HEK293 (cell line): Measurements from ENCODE around the gene CNOT11.

Experiments used
- EGR2 ChIP-seq: fragments of 450-650 bp; formaldehyde crosslinking; IDR thresholded peaks from 2 replicates; pipeline ENCODE4 v1.5.1; 2016; ENCODE audit warnings: low read depth, missing biosample characterization, missing genetic modification characterization
- GLIS2 ChIP-seq: fragments of 450-650 bp; formaldehyde crosslinking; IDR thresholded peaks from 2 replicates; pipeline ENCODE4 v1.5.1; 2016; ENCODE audit warnings: missing biosample characterization, missing genetic modification characterization
- IKZF3 ChIP-seq: fragments of 450-650 bp; IDR thresholded peaks from 2 replicates; pipeline ENCODE4 v1.5.0; 2018; ENCODE audit warnings: missing biosample characterization, mild to moderate bottlenecking, missing genetic modification characterization, moderate library complexity
- KLF1 ChIP-seq: fragments of 450-650 bp; formaldehyde crosslinking; IDR thresholded peaks from 2 replicates; pipeline ENCODE4 v1.5.1; 2016; ENCODE audit warnings: missing biosample characterization, missing genetic modification characterization
- MZF1 ChIP-seq: fragments of 450-650 bp; formaldehyde crosslinking; IDR thresholded peaks from 2 replicates; pipeline ENCODE4 v1.5.1; 2017; ENCODE audit warnings: missing biosample characterization, missing genetic modification characterization, borderline replicate concordance
- SALL2 ChIP-seq: fragments of 450-650 bp; formaldehyde crosslinking; IDR thresholded peaks from 2 replicates; pipeline ENCODE4 v1.5.0; 2017; ENCODE audit warnings: missing biosample characterization, mild to moderate bottlenecking, missing genetic modification characterization, borderline replicate concordance
- SCRT2 ChIP-seq: fragments of 450-650 bp; formaldehyde crosslinking; IDR thresholded peaks from 2 replicates; pipeline ENCODE4 v1.5.1; 2016; ENCODE audit warnings: missing biosample characterization, missing genetic modification characterization
- SP3 ChIP-seq: fragments of 450-650 bp; formaldehyde crosslinking; IDR thresholded peaks from 2 replicates; pipeline ENCODE4 v1.5.1; 2016; ENCODE audit warnings: missing biosample characterization, missing genetic modification characterization
- ZFP37 ChIP-seq: fragments of 450-650 bp; formaldehyde crosslinking; IDR thresholded peaks from 2 replicates; pipeline ENCODE4 v1.5.1; 2016; ENCODE audit warnings: missing biosample characterization, missing genetic modification characterization
- ZNF112 ChIP-seq: fragments of 450-650 bp; formaldehyde crosslinking; IDR thresholded peaks from 2 replicates; pipeline ENCODE4 v1.5.0; 2017; ENCODE audit warnings: missing biosample characterization, missing genetic modification characterization
- ZNF157 ChIP-seq: fragments of 450-650 bp; formaldehyde crosslinking; IDR thresholded peaks from 2 replicates; pipeline ENCODE4 v1.5.1; 2016; ENCODE audit warnings: missing biosample characterization, missing genetic modification characterization
- ZNF19 ChIP-seq: fragments of 450-650 bp; formaldehyde crosslinking; IDR thresholded peaks from 2 replicates; pipeline ENCODE4; 2016; ENCODE audit warnings: missing biosample characterization, missing genetic modification characterization, low read depth
- ZNF350 ChIP-seq: fragments of 450-650 bp; formaldehyde crosslinking; IDR thresholded peaks from 2 replicates; pipeline ENCODE4 v1.5.0; 2017; ENCODE audit warnings: missing biosample characterization, mild to moderate bottlenecking, missing genetic modification characterization
- ZNF37A ChIP-seq: fragments of 450-650 bp; IDR thresholded peaks from 2 replicates; pipeline ENCODE4 v1.5.1; 2018; ENCODE audit warnings: missing biosample characterization, missing genetic modification characterization
- ZNF391 ChIP-seq: fragments of 450-650 bp; formaldehyde crosslinking; IDR thresholded peaks from 2 replicates; pipeline ENCODE4 v1.5.1; 2016; ENCODE audit warnings: low read depth, missing biosample characterization, missing genetic modification characterization, borderline replicate concordance
- ZNF394 ChIP-seq: fragments of 450-650 bp; formaldehyde crosslinking; IDR thresholded peaks from 2 replicates; pipeline ENCODE4 v1.5.1; 2016; ENCODE audit warnings: missing biosample characterization, missing genetic modification characterization, mild to moderate bottlenecking, moderate library complexity, borderline replicate concordance
- ZNF423 ChIP-seq: fragments of 450-650 bp; formaldehyde crosslinking; IDR thresholded peaks from 2 replicates; pipeline ENCODE4 v1.5.1; 2016; ENCODE audit warnings: missing biosample characterization, missing genetic modification characterization
- ZNF548 ChIP-seq: fragments of 450-650 bp; formaldehyde crosslinking; IDR thresholded peaks from 2 replicates; pipeline ENCODE4 v1.5.1; 2016; ENCODE audit warnings: missing biosample characterization, missing genetic modification characterization
- ZNF621 ChIP-seq: fragments of 450-650 bp; formaldehyde crosslinking; IDR thresholded peaks from 2 replicates; pipeline ENCODE4 v1.5.1; 2017; ENCODE audit warnings: missing biosample characterization, missing genetic modification characterization
- ZNF654 ChIP-seq: fragments of 450-650 bp; formaldehyde crosslinking; IDR thresholded peaks from 2 replicates; pipeline ENCODE4 v1.5.1; 2016; ENCODE audit warnings: low read depth, missing biosample characterization, missing genetic modification characterization
- TF ChIP-seq, protein P1 (sequence below): fragments of 450-650 bp; formaldehyde crosslinking; IDR thresholded peaks from 2 replicates; pipeline ENCODE4 v1.5.1; 2016; ENCODE audit warnings: missing biosample characterization, missing genetic modification characterization
- TF ChIP-seq, protein P2 (sequence below): fragments of 450-650 bp; formaldehyde crosslinking; IDR thresholded peaks from 2 replicates; pipeline ENCODE4 v1.5.1; 2017; ENCODE audit warnings: missing biosample characterization, missing genetic modification characterization
- TF ChIP-seq, protein P3 (sequence below): fragments of 450-650 bp; formaldehyde crosslinking; IDR thresholded peaks from 2 replicates; pipeline ENCODE4 v1.5.1; 2016; ENCODE audit warnings: missing biosample characterization, missing genetic modification characterization, borderline replicate concordance
- TF ChIP-seq, protein P4 (sequence below): sonication (generic); formaldehyde crosslinking; IDR thresholded peaks from 2 replicates; pipeline ENCODE4 v1.8.1; 2022; ENCODE audit warnings: mild to moderate bottlenecking, moderate library complexity, missing genetic modification reagents
- TF ChIP-seq, protein P5 (sequence below): fragments of 450-650 bp; formaldehyde crosslinking; IDR thresholded peaks from 2 replicates; pipeline ENCODE4 v1.5.1; 2016; ENCODE audit warnings: missing biosample characterization, missing genetic modification characterization
- TF ChIP-seq, protein P6 (sequence below): fragments of 450-650 bp; formaldehyde crosslinking; IDR thresholded peaks from 2 replicates; pipeline ENCODE4 v1.5.1; 2017; ENCODE audit warnings: missing biosample characterization, missing genetic modification characterization

Gene CNOT11

DNA sequence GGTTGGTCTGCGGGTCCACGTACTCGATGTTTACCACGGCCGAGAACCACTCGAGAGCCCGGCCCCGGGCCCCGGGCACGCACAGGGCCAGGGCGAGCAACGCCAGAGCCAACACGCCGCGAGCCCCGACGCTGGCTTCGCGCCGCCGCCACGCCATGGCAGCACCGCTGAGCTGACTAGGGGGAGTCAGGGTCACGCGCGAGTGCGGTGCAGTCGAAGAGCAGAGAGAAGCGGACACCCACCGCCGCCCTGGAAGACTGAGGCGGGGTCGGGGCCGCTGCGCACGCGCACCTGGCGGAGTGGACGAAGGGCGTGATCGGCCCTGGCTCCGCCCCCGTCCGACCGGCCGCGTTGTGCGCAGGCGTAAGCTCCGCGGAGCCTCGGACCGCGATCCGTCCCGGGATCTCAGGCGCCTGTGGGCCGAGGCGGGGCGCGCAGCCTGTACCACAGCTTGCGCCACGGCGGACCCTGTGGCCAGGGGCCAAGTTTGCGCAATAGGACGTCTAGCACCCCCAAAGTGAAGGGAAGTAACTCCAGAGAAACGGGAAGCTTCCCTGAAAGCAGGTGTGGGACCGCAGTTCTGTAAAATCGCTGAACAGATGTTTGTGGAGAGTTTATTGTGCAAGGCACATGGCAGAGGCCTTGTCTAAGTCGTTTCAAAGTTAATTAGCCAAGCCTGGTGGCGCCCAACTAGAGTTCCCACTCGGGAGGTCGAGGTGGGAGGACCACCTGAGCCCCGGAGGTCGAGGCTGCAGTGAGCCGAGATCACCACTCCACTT lies 55.9 kb downstream of the CNOT11 start, which contains the start of gene RNF149 (continued):
- TF ChIP-seq EGR2 (tag by site-specific recombination), result no peak
- TF ChIP-seq ZNF350 (tag by site-specific recombination), result no peak
- TF ChIP-seq, protein P1, sequence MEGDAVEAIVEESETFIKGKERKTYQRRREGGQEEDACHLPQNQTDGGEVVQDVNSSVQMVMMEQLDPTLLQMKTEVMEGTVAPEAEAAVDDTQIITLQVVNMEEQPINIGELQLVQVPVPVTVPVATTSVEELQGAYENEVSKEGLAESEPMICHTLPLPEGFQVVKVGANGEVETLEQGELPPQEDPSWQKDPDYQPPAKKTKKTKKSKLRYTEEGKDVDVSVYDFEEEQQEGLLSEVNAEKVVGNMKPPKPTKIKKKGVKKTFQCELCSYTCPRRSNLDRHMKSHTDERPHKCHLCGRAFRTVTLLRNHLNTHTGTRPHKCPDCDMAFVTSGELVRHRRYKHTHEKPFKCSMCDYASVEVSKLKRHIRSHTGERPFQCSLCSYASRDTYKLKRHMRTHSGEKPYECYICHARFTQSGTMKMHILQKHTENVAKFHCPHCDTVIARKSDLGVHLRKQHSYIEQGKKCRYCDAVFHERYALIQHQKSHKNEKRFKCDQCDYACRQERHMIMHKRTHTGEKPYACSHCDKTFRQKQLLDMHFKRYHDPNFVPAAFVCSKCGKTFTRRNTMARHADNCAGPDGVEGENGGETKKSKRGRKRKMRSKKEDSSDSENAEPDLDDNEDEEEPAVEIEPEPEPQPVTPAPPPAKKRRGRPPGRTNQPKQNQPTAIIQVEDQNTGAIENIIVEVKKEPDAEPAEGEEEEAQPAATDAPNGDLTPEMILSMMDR (tag by site-specific recombination), result 0 out of 2 replicates have a peak, but pooled peaks have one; percentile 39
- TF ChIP-seq, protein P2, sequence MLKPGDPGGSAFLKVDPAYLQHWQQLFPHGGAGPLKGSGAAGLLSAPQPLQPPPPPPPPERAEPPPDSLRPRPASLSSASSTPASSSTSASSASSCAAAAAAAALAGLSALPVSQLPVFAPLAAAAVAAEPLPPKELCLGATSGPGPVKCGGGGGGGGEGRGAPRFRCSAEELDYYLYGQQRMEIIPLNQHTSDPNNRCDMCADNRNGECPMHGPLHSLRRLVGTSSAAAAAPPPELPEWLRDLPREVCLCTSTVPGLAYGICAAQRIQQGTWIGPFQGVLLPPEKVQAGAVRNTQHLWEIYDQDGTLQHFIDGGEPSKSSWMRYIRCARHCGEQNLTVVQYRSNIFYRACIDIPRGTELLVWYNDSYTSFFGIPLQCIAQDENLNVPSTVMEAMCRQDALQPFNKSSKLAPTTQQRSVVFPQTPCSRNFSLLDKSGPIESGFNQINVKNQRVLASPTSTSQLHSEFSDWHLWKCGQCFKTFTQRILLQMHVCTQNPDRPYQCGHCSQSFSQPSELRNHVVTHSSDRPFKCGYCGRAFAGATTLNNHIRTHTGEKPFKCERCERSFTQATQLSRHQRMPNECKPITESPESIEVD (tag by site-specific recombination), result no peak
- TF ChIP-seq ZNF112, result no peak
- TF ChIP-seq SALL2, result no peak
- no peak for TF ChIP-seq ZNF548 (tag by site-specific recombination)
- TF ChIP-seq MZF1 (tag by site-specific recombination), result no peak
- TF ChIP-seq GLIS2 (tag by site-specific recombination), result no peak
- TF ChIP-seq ZNF394 (tag by site-specific recombination), result no peak
- TF ChIP-seq ZNF423 (tag by site-specific recombination), result no peak
- 0 out of 2 replicates have a peak, but pooled peaks have one; percentile 55 for TF ChIP-seq ZFP37 (tag by site-specific recombination)
- TF ChIP-seq, protein P3, sequence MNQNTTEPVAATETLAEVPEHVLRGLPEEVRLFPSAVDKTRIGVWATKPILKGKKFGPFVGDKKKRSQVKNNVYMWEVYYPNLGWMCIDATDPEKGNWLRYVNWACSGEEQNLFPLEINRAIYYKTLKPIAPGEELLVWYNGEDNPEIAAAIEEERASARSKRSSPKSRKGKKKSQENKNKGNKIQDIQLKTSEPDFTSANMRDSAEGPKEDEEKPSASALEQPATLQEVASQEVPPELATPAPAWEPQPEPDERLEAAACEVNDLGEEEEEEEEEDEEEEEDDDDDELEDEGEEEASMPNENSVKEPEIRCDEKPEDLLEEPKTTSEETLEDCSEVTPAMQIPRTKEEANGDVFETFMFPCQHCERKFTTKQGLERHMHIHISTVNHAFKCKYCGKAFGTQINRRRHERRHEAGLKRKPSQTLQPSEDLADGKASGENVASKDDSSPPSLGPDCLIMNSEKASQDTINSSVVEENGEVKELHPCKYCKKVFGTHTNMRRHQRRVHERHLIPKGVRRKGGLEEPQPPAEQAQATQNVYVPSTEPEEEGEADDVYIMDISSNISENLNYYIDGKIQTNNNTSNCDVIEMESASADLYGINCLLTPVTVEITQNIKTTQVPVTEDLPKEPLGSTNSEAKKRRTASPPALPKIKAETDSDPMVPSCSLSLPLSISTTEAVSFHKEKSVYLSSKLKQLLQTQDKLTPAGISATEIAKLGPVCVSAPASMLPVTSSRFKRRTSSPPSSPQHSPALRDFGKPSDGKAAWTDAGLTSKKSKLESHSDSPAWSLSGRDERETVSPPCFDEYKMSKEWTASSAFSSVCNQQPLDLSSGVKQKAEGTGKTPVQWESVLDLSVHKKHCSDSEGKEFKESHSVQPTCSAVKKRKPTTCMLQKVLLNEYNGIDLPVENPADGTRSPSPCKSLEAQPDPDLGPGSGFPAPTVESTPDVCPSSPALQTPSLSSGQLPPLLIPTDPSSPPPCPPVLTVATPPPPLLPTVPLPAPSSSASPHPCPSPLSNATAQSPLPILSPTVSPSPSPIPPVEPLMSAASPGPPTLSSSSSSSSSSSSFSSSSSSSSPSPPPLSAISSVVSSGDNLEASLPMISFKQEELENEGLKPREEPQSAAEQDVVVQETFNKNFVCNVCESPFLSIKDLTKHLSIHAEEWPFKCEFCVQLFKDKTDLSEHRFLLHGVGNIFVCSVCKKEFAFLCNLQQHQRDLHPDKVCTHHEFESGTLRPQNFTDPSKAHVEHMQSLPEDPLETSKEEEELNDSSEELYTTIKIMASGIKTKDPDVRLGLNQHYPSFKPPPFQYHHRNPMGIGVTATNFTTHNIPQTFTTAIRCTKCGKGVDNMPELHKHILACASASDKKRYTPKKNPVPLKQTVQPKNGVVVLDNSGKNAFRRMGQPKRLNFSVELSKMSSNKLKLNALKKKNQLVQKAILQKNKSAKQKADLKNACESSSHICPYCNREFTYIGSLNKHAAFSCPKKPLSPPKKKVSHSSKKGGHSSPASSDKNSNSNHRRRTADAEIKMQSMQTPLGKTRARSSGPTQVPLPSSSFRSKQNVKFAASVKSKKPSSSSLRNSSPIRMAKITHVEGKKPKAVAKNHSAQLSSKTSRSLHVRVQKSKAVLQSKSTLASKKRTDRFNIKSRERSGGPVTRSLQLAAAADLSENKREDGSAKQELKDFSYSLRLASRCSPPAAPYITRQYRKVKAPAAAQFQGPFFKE (tag by site-specific recombination), result no peak
- TF ChIP-seq, protein P4, sequence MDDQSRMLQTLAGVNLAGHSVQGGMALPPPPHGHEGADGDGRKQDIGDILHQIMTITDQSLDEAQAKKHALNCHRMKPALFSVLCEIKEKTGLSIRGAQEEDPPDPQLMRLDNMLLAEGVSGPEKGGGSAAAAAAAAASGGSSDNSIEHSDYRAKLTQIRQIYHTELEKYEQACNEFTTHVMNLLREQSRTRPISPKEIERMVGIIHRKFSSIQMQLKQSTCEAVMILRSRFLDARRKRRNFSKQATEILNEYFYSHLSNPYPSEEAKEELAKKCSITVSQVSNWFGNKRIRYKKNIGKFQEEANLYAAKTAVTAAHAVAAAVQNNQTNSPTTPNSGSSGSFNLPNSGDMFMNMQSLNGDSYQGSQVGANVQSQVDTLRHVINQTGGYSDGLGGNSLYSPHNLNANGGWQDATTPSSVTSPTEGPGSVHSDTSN (CRISPR knock-in tag), result peak; percentile 78; the same call in 1 of the 2 replicates
- no peak for TF ChIP-seq ZNF19 (tag by site-specific recombination)
- TF ChIP-seq ZNF37A (tag by site-specific recombination), result no peak
- TF ChIP-seq, protein P5, sequence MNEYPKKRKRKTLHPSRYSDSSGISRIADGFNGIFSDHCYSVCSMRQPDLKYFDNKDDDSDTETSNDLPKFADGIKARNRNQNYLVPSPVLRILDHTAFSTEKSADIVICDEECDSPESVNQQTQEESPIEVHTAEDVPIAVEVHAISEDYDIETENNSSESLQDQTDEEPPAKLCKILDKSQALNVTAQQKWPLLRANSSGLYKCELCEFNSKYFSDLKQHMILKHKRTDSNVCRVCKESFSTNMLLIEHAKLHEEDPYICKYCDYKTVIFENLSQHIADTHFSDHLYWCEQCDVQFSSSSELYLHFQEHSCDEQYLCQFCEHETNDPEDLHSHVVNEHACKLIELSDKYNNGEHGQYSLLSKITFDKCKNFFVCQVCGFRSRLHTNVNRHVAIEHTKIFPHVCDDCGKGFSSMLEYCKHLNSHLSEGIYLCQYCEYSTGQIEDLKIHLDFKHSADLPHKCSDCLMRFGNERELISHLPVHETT (tag by site-specific recombination), result no peak
- TF ChIP-seq IKZF3 (tag by site-specific recombination), result 0 out of 2 replicates have a peak, but pooled peaks have one; percentile 14
- TF ChIP-seq SCRT2, result no peak
- TF ChIP-seq ZNF654, result no peak
- no peak for TF ChIP-seq ZNF391
- TF ChIP-seq, protein P6, sequence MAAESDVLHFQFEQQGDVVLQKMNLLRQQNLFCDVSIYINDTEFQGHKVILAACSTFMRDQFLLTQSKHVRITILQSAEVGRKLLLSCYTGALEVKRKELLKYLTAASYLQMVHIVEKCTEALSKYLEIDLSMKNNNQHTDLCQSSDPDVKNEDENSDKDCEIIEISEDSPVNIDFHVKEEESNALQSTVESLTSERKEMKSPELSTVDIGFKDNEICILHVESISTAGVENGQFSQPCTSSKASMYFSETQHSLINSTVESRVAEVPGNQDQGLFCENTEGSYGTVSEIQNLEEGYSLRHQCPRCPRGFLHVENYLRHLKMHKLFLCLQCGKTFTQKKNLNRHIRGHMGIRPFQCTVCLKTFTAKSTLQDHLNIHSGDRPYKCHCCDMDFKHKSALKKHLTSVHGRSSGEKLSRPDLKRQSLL (tag by site-specific recombination), result 0 out of 2 replicates have a peak, but pooled peaks have one; percentile 14
- TF ChIP-seq ZNF621 (tag by site-specific recombination), result no peak
- peak; percentile 79 for TF ChIP-seq SP3 (tag by site-specific recombination)
- TF ChIP-seq ZNF157 (tag by site-specific recombination), result no peak
- TF ChIP-seq KLF1, result no peak
